Breast epithelium (tissue), 4 donors: ENCODE data around the gene PDE4D. TPM values are rescaled to one million over a fixed set of nuclear protein-coding genes. Genes with fewer than 3 reads are reported as not detected.
"Not testable (repeated sequence)": the region's sequence is repeated elsewhere in the genome, so short reads cannot be mapped to it uniquely, and the experiment has no call there.

Source experiments
- DNase-seq, 2 donors: peaks; one replicate each; pipeline ENCODE4 v3.0.0-alpha.2; 2019; ENCODE audit warnings: low spot score in 2 of 2
- H3K27ac ChIP-seq, 2 donors: fragments of 200-600 bp; sonication (generic) in 1 of 2; one replicate each; pipeline ENCODE4 v1.5.1; 2016 to 2019; ENCODE audit warnings: mild to moderate bottlenecking in 1 of 2
- H3K27me3 ChIP-seq, 2 donors: fragments of 200-600 bp; sonication (generic) in 1 of 2; one replicate each; pipeline versions ENCODE4 v1.5.1 to v1.6.0; 2017 to 2019; ENCODE audit warnings: control low read depth in 1 of 2, mild to moderate bottlenecking in 1 of 2
- H3K36me3 ChIP-seq: fragments of 200-600 bp; one replicate; pipeline ENCODE4 v1.5.1; 2019
- H3K4me1 ChIP-seq, 2 donors: fragments of 200-600 bp; sonication (generic); one replicate each; pipeline ENCODE4 v1.5.1; 2016 to 2019; ENCODE audit warnings: control low read depth in 1 of 2
- H3K4me3 ChIP-seq, 3 donors: fragments of 200-600 bp; sonication (generic); 1 replicate in 2 of 3; 2 replicates in 1 of 3; pipeline ENCODE4 v1.5.1; 2016 to 2019; ENCODE audit warnings: mild to moderate bottlenecking in 3 of 3, moderate library complexity in 2 of 3
- H3K9me3 ChIP-seq, 2 donors: fragments of 200-600 bp; sonication (generic) in 1 of 2; one replicate each; pipeline ENCODE4 v1.5.1; 2016 to 2019; ENCODE audit warnings: control low read depth in 1 of 2
- POLR2A ChIP-seq: fragments of 450-650 bp; IDR thresholded peaks from one replicate; pipeline ENCODE4 v1.6.1; 2016; ENCODE audit warnings: antibody characterized with exemption, mild to moderate bottlenecking, moderate library complexity
- POLR2AphosphoS5 ChIP-seq, 3 donors: sonication (generic); formaldehyde crosslinking; IDR thresholded peaks; one replicate each; pipeline ENCODE4 v1.6.1; 2017; ENCODE audit warnings: antibody characterized with exemption in 3 of 3
- intact Hi-C: fragments of 100-400 bp; cut with DNase I; formaldehyde crosslinking; loops from one replicate; pipeline ENCODE4 v1.15.1; 2023; ENCODE audit warnings: low total_unique reads
- total RNA-seq, 3 donors: library from RNA; depleted of rRNA; stranded (reverse); fragments of >200 nt; gene quantifications; one replicate each; pipeline ENCODE4 v1.1.0, GENCODE V29; 2016
- TF ChIP-seq, protein P1 (sequence below), 3 donors: fragments of 450-650 bp; IDR thresholded peaks; one replicate each; pipeline ENCODE4 v1.5.1; 2016 to 2017; ENCODE audit warnings: antibody characterized with exemption in 3 of 3, mild to moderate bottlenecking in 3 of 3, moderate library complexity in 3 of 3

The PDE4D gene
- total RNA-seq, 3 donors from 2014 or later: 14.4 to 37.4 (median 28.2) TPM

DNA sequence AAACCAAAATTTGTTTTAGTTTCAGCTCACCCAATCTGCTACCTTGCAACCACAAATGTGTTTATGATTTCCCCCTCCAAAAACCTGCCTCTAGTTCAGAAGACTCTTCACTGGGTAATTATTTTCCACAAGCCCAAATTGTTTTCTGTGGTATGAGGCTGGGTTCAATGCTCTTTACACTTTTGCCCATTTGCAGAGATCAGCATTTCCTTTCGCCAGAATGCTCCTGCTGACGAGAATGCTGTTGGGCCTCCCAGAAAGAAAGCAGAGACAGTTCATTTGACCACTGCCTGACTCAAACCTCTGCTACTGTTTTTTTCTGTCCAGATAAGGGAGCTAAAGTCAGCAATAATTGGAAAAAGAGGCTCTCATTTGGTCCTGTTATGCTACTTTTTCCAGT lies 427.3 kb downstream of the PDE4D start:
- no peaks in the 10 kb centered on the region for H3K4me1 ChIP-seq
- TF ChIP-seq, protein P1, sequence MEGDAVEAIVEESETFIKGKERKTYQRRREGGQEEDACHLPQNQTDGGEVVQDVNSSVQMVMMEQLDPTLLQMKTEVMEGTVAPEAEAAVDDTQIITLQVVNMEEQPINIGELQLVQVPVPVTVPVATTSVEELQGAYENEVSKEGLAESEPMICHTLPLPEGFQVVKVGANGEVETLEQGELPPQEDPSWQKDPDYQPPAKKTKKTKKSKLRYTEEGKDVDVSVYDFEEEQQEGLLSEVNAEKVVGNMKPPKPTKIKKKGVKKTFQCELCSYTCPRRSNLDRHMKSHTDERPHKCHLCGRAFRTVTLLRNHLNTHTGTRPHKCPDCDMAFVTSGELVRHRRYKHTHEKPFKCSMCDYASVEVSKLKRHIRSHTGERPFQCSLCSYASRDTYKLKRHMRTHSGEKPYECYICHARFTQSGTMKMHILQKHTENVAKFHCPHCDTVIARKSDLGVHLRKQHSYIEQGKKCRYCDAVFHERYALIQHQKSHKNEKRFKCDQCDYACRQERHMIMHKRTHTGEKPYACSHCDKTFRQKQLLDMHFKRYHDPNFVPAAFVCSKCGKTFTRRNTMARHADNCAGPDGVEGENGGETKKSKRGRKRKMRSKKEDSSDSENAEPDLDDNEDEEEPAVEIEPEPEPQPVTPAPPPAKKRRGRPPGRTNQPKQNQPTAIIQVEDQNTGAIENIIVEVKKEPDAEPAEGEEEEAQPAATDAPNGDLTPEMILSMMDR (IDR thresholded peaks at IDR 0.05): no peak
- TF ChIP-seq POLR2A: no peak
- no peak for TF ChIP-seq POLR2AphosphoS5 (IDR thresholded peaks at IDR 0.05)
- no peaks in the 10 kb centered on the region for H3K9me3 ChIP-seq
- H3K27ac ChIP-seq: no peak overlapping the region
- no peak overlapping the region for H3K4me3 ChIP-seq
- DNase-seq: no peak
- intact Hi-C loops: no loop called here
- H3K27me3 ChIP-seq: no peaks in the 10 kb centered on the region
- H3K36me3 ChIP-seq: no peaks in the 10 kb centered on the region

- intact Hi-C loops: no loop called here
These were observed 428.6 kb downstream of the PDE4D start for GRCh38 chr5:59464969-59465368.

DNA sequence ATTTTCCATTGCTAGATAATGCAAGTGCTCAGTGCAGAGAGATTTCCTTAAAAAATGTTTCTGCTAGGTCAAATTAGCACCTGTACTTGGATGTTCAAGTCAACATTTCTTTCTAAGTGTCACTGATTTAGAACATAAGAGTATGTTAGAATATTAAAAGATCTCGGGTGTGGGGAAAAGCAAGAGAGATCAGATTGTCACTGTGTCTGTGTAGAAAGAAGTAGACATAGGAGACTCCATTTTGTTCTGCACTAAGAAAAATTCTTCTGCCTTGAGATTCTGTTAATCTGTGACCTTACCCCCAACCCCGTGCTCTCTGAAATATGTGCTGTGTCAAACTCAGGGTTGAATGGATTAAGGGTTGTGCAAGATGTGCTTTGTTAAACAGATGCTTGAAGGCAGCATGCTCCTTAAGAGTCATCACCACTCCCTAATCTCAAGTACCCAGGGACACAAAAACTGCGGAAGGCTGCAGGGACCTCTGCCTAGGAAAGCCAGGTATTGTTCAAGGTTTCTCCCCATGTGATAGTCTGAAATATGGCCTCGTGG lies 429.8 kb downstream of the PDE4D start:
- not testable (repeated sequence) for H3K9me3 ChIP-seq, H3K36me3 ChIP-seq, H3K27ac ChIP-seq

More at GRCh38 chr5:59464969-59465368, 428.6 kb downstream of the PDE4D start:
- no peaks in the 10 kb centered on the region for H3K9me3 ChIP-seq
- H3K27me3 ChIP-seq: no peaks in the 10 kb centered on the region
- no peaks in the 10 kb centered on the region for H3K4me1 ChIP-seq
- no peak overlapping the region for H3K4me3 ChIP-seq
- H3K36me3 ChIP-seq: no peaks in the 10 kb centered on the region
- TF ChIP-seq POLR2AphosphoS5 (IDR thresholded peaks at IDR 0.05) (no peak), POLR2A (no peak)
- TF ChIP-seq, protein P1 (IDR thresholded peaks at IDR 0.05): no peak
- DNase-seq: no peak
- no peak overlapping the region for H3K27ac ChIP-seq

GRCh38 chr5:59462956-59463355 lies 430.6 kb downstream of the PDE4D start:
- Histone ChIP-seq H3K27me3 (no peaks in the 10 kb centered on the region), H3K4me1 (no peaks in the 10 kb centered on the region), H3K36me3 (no peaks in the 10 kb centered on the region), H3K27ac (no peak overlapping the region), H3K9me3 (no peaks in the 10 kb centered on the region), H3K4me3 (no peak overlapping the region)
- no peak for DNase-seq
- intact Hi-C loops: no loop called here
- TF ChIP-seq, protein P1 (IDR thresholded peaks at IDR 0.05): no peak
- TF ChIP-seq POLR2AphosphoS5 (IDR thresholded peaks at IDR 0.05): no peak
- TF ChIP-seq POLR2A: no peak

More for the DNA sequence above, 429.8 kb downstream of the PDE4D start:
- H3K4me1 ChIP-seq, DNase-seq, intact Hi-C loops, H3K4me3 ChIP-seq, H3K27me3 ChIP-seq: not testable (repeated sequence)

GRCh38 chr5:59460368-59461153 lies 433.0 kb downstream of the PDE4D start:
- no peaks in the 10 kb centered on the region for H3K4me1 ChIP-seq
- no peaks in the 10 kb centered on the region for H3K9me3 ChIP-seq
- DNase-seq: no peak
- H3K4me3 ChIP-seq: no peak overlapping the region
- intact Hi-C loops: no loop called here
- H3K27me3 ChIP-seq: no peaks in the 10 kb centered on the region
- no peak overlapping the region for H3K27ac ChIP-seq
- no peaks in the 10 kb centered on the region for H3K36me3 ChIP-seq
- TF ChIP-seq, protein P1 (IDR thresholded peaks at IDR 0.05): no peak
- TF ChIP-seq POLR2A (no peak), POLR2AphosphoS5 (IDR thresholded peaks at IDR 0.05) (no peak)
